A673 (cell line): Measurements from ENCODE around the gene ZNF432. TPM values are rescaled to one million over a fixed set of nuclear protein-coding genes. Genes with fewer than 3 reads are reported as not detected.

ENCODE experiments used
- BruUV-seq: library from RNA; stranded (reverse); fragments of 400-500 nt; replicated peaks from 2 replicates; lab custom pipeline; 2021; lab: Mats Ljungman, UMichigan
- CTCF ChIA-PET: fragments of 300-600 bp; sonication (Branson Sonifier 250); formaldehyde crosslinking; loops from one replicate; lab custom pipeline; 2022; ENCODE audit warnings: antibody characterized with exemption; lab: Charles Lee
- POLR2A ChIA-PET: fragments of 300-600 bp; sonication (Branson Sonifier 250); formaldehyde crosslinking; loops from one replicate; lab custom pipeline; 2022; ENCODE audit warnings: antibody characterized with exemption; ENCODE audit not compliant: low non-redundant PET; lab: Charles Lee
- DNase-seq: peaks from one replicate; pipeline ENCODE4 v3.0.0-alpha.2; 2015; ENCODE audit warnings: low spot score
- H3K27ac ChIP-seq: fragments of 200-600 bp; sonication (generic); 2 replicates; pipeline ENCODE4 v1.5.1; 2016; ENCODE audit warnings: mixed run types, low read depth, mild to moderate bottlenecking, mixed read lengths, antibody characterized with exemption, low read length; ENCODE audit not compliant: poor library complexity, severe bottlenecking
- H3K27me3 ChIP-seq: fragments of 200-600 bp; sonication (generic); replicated peaks from 2 replicates; pipeline ENCODE4 v1.6.1; 2017; ENCODE audit warnings: mixed run types, low read depth, mild to moderate bottlenecking, mixed read lengths, antibody characterized with exemption, low read length; ENCODE audit not compliant: insufficient read depth, poor library complexity
- H3K36me3 ChIP-seq: fragments of 200-600 bp; sonication (generic); 2 replicates; pipeline ENCODE4 v1.6.1; 2016; ENCODE audit warnings: mixed run types, mild to moderate bottlenecking, mixed read lengths, antibody characterized with exemption, low read length; ENCODE audit not compliant: insufficient read depth, poor library complexity, severe bottlenecking
- H3K4me1 ChIP-seq: fragments of 200-600 bp; sonication (generic); 2 replicates; pipeline ENCODE4 v1.6.1; 2017; ENCODE audit warnings: mixed run types, mild to moderate bottlenecking, mixed read lengths, antibody characterized with exemption, low read length; ENCODE audit not compliant: insufficient read depth, poor library complexity, severe bottlenecking
- H3K4me3 ChIP-seq: fragments of 200-600 bp; sonication (generic); 2 replicates; pipeline ENCODE4 v1.5.1; 2016; ENCODE audit warnings: low read depth, mixed run types, mild to moderate bottlenecking, mixed read lengths, low read length; ENCODE audit not compliant: poor library complexity, severe bottlenecking
- H3K9me3 ChIP-seq: fragments of 200-600 bp; sonication (generic); 2 replicates; pipeline ENCODE4 v1.6.1; 2016; ENCODE audit warnings: mixed run types, low read depth, mild to moderate bottlenecking, mixed read lengths, antibody characterized with exemption, low read length; ENCODE audit not compliant: poor library complexity, severe bottlenecking
- CTCF ChIP-seq: fragments of 300-800, 200-600 bp; sonication (generic); conservative IDR thresholded peaks from 2 replicates; pipeline ENCODE4 v1.5.1; 2017; ENCODE audit warnings: low read depth, mild to moderate bottlenecking, antibody characterized with exemption, low read length, moderate library complexity, mixed read lengths
- EZH2 ChIP-seq: fragments of 200-600 bp; sonication (generic); IDR thresholded peaks from 2 replicates; pipeline ENCODE4 v1.6.1; 2017; ENCODE audit warnings: borderline replicate concordance, low read depth, mild to moderate bottlenecking, mixed read lengths, antibody characterized with exemption, low read length; ENCODE audit not compliant: poor library complexity, severe bottlenecking
- intact Hi-C: fragments of 100-400 bp; cut with micrococcal nuclease; formaldehyde crosslinking; loops from one replicate; pipeline ENCODE4 v1.10.0; 2022; ENCODE audit not compliant: unreplicated experiment
- total RNA-seq: library from RNA; stranded (reverse); gene quantifications from 2 replicates; pipeline ENCODE4 v1.2.3, GENCODE V29; 2021

Gene ZNF432
- total RNA-seq, 1 experiment from 2014 or later = 13.2 TPM

DNA sequence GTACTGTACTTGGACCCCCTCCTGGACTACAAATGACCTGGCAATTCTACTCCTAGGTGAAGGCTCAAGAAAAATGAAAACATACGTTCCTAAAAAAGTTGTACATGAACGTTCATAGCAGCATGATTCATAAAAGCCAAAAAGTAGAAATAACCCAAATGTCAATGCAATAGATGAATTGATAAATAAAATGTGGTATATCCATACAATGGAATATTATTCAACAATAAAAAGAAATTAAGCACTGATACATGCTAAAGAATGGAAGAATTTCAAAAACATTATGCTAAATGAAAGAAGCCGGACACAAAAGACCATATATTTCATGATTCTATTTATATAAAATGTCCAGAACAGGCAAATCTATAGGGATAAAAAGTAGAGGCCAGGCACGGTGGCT lies 9.5 kb downstream of the ZNF432 start:
- H3K36me3 ChIP-seq = peaks cover 90% of the 10 kb centered on the region
- intact Hi-C loops = no loop called here
- BruUV-seq = no TSS peak
- CTCF ChIA-PET = no interaction called here
- no peak overlapping the region for H3K27ac ChIP-seq
- DNase-seq = no peak
- H3K9me3 ChIP-seq = peaks cover 67% of the 10 kb centered on the region
- no peaks in the 10 kb centered on the region for H3K27me3 ChIP-seq
- TF ChIP-seq EZH2 = no peak
- TF ChIP-seq CTCF = no peak
- POLR2A ChIA-PET = no interaction called here
- H3K4me1 ChIP-seq = no peaks in the 10 kb centered on the region
- H3K4me3 ChIP-seq = no peak overlapping the region

DNA sequence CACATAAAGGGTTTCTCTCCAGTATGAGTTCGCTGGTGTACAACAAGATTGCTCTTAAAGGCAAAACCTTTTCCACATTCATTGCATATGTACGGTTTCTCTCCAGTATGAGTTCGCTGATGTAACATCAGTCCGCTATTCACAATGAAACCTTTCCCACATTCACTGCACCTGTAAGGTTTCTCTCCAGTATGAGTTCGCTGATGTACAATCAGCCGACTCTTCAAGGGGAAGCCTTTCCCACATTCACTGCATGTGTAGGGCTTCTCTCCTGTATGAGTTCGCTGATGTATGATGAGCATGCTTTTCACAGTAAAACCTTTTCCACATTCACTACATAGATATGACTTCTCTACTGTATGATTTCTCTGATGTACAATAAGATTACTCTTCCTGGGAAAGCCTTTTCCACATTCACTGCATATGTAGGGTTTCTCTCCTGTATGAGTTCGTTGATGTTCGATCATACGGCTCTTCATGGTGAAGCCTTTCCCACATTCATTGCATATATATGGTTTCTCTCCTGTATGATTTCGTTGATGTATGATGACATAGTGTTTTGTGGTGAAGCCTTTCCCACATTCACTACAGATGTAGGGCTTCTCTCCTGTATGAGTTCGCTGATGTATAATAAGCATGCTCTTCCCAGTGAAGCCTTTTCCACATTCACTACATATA lies 14.4 kb downstream of the ZNF432 start:
- H3K9me3 ChIP-seq = peaks cover 92% of the 10 kb centered on the region
- BruUV-seq = no TSS peak

DNA sequence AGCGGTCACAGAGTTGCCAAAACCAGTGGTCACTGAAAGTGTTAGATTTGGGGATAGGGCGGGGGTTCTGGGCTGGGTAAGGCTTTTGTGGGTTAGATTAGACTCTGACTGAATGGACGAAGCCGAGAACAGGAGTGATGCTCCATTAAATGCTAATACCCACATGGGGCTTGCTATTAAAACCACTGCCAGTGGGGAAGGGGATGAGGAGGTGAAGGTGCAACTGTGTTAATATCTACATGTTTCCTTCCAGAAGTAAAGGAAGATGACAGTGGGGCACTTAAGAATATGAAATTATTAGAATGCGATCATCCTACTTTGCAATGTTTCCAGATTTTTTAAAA lies 19.9 kb downstream of the ZNF432 start:
- no peak for DNase-seq
- Histone ChIP-seq H3K4me3 (peak overlapping the region; percentile 69), H3K9me3 (peaks cover 57% of the 10 kb centered on the region), H3K27ac (peak overlapping the region; percentile 91), H3K4me1 (no peaks in the 10 kb centered on the region), H3K27me3 (no peaks in the 10 kb centered on the region), H3K36me3 (peaks cover 37% of the 10 kb centered on the region)
- intact Hi-C loops = loop anchor here (2.0 kb wide), 1 partner anchor 20 kb away; the partner anchor contains the start of gene ZNF432
- POLR2A ChIA-PET = no interaction called here
- TF ChIP-seq CTCF = no peak
- no TSS peak for BruUV-seq
- CTCF ChIA-PET = no interaction called here

More for the DNA sequence above, 14.4 kb downstream of the ZNF432 start:
- intact Hi-C loops = no loop called here
- Histone ChIP-seq H3K4me1 (no peaks in the 10 kb centered on the region), H3K36me3 (peaks cover 69% of the 10 kb centered on the region), H3K27me3 (no peaks in the 10 kb centered on the region), H3K4me3 (no peak overlapping the region), H3K27ac (no peak overlapping the region)
- CTCF ChIA-PET = no interaction called here
- DNase-seq = peak; percentile 6
- TF ChIP-seq CTCF = no peak
- TF ChIP-seq EZH2 = no peak
- POLR2A ChIA-PET = no interaction called here
